ENCODE data around the gene FSCN2.
"Not testable (repeated sequence)": the region's sequence is repeated elsewhere in the genome, so short reads cannot be mapped to it uniquely, and the experiment has no call there.

The FSCN2 gene

DNA sequence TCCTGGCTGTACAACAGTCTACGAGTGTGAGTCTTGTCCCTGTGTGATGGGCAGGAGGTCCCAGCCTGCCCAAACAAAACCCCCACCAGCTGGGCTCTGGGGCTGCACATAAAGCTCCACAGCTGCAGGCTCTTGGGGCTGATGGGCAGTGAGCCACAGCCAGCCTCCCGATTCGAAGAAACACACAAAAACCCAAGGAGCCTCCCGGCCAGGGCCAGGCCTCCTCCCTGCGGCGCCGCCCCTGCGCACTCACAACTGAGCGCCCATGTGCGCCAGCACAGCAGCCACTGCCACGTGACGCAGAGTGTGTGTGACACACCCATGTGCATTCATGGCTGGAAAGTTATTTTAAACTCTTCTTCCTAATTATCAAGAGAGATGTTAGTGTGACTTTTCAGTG is 54.6 kb downstream of the FSCN2 start:
- no peak for TF ChIP-seq CTCF (conservative IDR thresholded peaks at IDR 0.05; ENCODE audit: low read depth, low read length)
- DNase-seq (ENCODE audit: low read depth) = no peak

DNA sequence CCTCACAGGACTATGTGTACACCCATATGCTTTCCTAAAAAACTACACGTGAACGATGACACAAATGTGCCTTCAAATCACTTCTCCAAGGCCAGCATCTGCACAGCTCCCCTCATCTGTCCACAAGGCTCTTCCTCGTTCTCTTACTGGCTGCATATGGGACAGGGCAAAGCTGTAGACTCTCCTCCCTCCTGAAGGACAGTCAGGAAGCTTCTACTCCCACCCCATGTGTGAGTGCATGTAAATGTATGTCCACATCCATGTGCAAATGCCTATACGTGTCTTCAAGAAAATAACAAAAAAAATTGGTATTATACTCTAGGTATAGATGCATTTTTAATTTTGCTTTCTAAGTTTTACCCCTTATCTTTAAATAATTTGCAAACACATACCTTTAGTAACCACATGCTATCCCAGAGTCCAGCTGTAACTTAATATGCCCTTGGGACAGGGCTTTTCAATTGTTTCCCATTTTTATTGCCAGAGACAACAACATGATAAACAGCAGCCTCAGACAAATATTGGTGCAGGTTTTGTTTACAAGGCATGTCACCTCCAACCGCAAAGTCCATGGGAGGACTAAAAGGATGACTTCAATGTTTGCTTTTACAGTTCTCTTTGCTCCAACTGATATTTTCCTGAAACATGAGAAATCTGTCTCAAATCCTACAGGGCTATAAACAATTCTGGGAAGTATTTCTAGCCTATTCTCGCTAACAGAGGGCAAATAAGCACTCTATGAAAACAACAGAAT is 55.6 kb downstream of the FSCN2 start:
- no peak for TF ChIP-seq CTCF (conservative IDR thresholded peaks at IDR 0.05; ENCODE audit: low read depth, low read length)
- no peak overlapping the region for H3K4me3 ChIP-seq (ENCODE audit: low read length)
- no peak for DNase-seq (ENCODE audit: low read depth)

More for the DNA sequence above, 54.6 kb downstream of the FSCN2 start:
- H3K4me3 ChIP-seq (ENCODE audit: low read length) = no peak overlapping the region

DNA sequence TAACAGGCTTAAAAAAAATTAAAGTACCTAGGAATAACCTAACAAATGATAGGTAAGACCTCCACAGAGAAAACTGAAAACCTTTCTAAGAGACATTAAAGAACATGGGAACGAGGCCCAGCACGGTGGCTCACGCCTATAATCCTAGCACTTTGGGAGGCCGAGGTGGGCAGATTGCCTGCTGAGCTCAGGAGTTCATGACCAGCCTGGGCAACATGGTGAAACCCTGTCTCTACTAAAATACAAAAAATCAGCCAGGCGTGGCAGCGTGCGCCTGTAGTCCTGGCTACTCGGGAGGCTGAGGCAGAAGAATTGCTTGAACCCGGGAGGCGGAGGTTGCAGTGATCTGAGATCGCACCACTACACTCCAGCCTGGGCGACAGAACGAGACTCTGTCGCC is 56.6 kb downstream of the FSCN2 start:
- not testable (repeated sequence) for DNase-seq (ENCODE audit: low read depth); H3K4me3 ChIP-seq (ENCODE audit: low read length)

- H3K4me3 ChIP-seq (ENCODE audit: low read length) = no peak overlapping the region
- TF ChIP-seq CTCF (conservative IDR thresholded peaks at IDR 0.05; ENCODE audit: low read depth, low read length) = no peak
- no peak for DNase-seq (ENCODE audit: low read depth)
Observed at GRCh38 chr17:81586096-81586495, 57.9 kb downstream of the FSCN2 start.
